OCI-LY1 (cell line): ENCODE data around the gene ACER3.

Source experiments
- H2AFZ ChIP-seq: fragments of 200-600 bp; sonication (generic), shearing (Covaris generic); 2 replicates; pipeline ENCODE4 v1.6.0; 2014; ENCODE audit warnings: antibody characterized with exemption, mild to moderate bottlenecking, low read length
- H3F3A ChIP-seq: fragments of 200-600 bp; sonication (generic), shearing (Covaris generic); 2 replicates; pipeline ENCODE4 v1.6.0; 2014; ENCODE audit warnings: mild to moderate bottlenecking, antibody characterized with exemption, low read length, moderate library complexity; ENCODE audit not compliant: insufficient read depth
- H3K27ac ChIP-seq: fragments of 200-600 bp; sonication (generic); 2 replicates; pipeline ENCODE4 v1.5.1; 2014; ENCODE audit warnings: low read length, mixed run types, mild to moderate bottlenecking, low read depth; ENCODE audit not compliant: poor library complexity, severe bottlenecking
- H3K27me3 ChIP-seq: fragments of 200-600 bp; sonication (generic); 2 replicates; pipeline ENCODE4 v1.6.0; 2014; ENCODE audit warnings: antibody characterized with exemption, mild to moderate bottlenecking, low read length, moderate library complexity; ENCODE audit not compliant: insufficient read depth
- H3K36me3 ChIP-seq: fragments of 200-600 bp; sonication (generic); 2 replicates; pipeline ENCODE4 v1.6.1; 2014; ENCODE audit warnings: mild to moderate bottlenecking, antibody characterized with exemption, low read length, moderate library complexity, mixed read lengths; ENCODE audit not compliant: insufficient read depth
- H3K4me1 ChIP-seq: fragments of 200-600 bp; sonication (generic); 2 replicates; pipeline ENCODE4 v1.5.1; 2014; ENCODE audit warnings: mild to moderate bottlenecking, low read length, moderate library complexity; ENCODE audit not compliant: insufficient read depth, severe bottlenecking
- H3K4me2 ChIP-seq: fragments of 200-600 bp; sonication (generic), shearing (Covaris generic); 2 replicates; pipeline ENCODE4 v1.6.1; 2014; ENCODE audit warnings: low read length
- H3K4me3 ChIP-seq: fragments of 200-600 bp; sonication (generic); 2 replicates; pipeline ENCODE4 v1.5.1; 2014; ENCODE audit warnings: low read length, low read depth, mild to moderate bottlenecking, mixed read lengths; ENCODE audit not compliant: poor library complexity, severe bottlenecking
- H3K79me2 ChIP-seq: fragments of 200-600 bp; shearing (Covaris generic); 2 replicates; pipeline ENCODE4 v1.6.1; 2016; ENCODE audit warnings: mixed run types, low read length, mixed read lengths; ENCODE audit not compliant: insufficient read depth
- H3K9ac ChIP-seq: fragments of 200-600 bp; sonication (generic), shearing (Covaris generic); 2 replicates; pipeline ENCODE4 v1.6.1; 2014; ENCODE audit warnings: mild to moderate bottlenecking, low read length, mixed read lengths
- H3K9me2 ChIP-seq: fragments of 200-600 bp; sonication (generic), shearing (Covaris generic); 2 replicates; pipeline ENCODE4 v1.6.1; 2014; ENCODE audit warnings: low read depth, mild to moderate bottlenecking, low read length, mixed read lengths
- H3K9me3 ChIP-seq: fragments of 200-600 bp; shearing (Covaris generic); 2 replicates; pipeline ENCODE4 v1.6.1; 2014; ENCODE audit warnings: low read length, mixed read lengths
- H4K20me1 ChIP-seq: fragments of 200-600 bp; sonication (generic), shearing (Covaris generic); 2 replicates; pipeline ENCODE4 v1.6.0; 2016; ENCODE audit warnings: mild to moderate bottlenecking, low read length; ENCODE audit not compliant: insufficient read depth
- EZH2 ChIP-seq: fragments of 200-600 bp; sonication (generic), shearing (Covaris generic); IDR thresholded peaks from 2 replicates; pipeline ENCODE4 v1.8.0; 2017; ENCODE audit warnings: borderline replicate concordance, mixed run types, mild to moderate bottlenecking, antibody characterized with exemption, low read length, moderate library complexity, mixed read lengths
- TF ChIP-seq, protein P1 (sequence below): fragments of 200-600 bp; sonication (generic), shearing (Covaris generic); IDR thresholded peaks from 2 replicates; pipeline ENCODE4 v1.5.1; 2017; ENCODE audit warnings: mild to moderate bottlenecking, antibody characterized with exemption, low read length, moderate library complexity, mixed read lengths

The ACER3 gene

DNA sequence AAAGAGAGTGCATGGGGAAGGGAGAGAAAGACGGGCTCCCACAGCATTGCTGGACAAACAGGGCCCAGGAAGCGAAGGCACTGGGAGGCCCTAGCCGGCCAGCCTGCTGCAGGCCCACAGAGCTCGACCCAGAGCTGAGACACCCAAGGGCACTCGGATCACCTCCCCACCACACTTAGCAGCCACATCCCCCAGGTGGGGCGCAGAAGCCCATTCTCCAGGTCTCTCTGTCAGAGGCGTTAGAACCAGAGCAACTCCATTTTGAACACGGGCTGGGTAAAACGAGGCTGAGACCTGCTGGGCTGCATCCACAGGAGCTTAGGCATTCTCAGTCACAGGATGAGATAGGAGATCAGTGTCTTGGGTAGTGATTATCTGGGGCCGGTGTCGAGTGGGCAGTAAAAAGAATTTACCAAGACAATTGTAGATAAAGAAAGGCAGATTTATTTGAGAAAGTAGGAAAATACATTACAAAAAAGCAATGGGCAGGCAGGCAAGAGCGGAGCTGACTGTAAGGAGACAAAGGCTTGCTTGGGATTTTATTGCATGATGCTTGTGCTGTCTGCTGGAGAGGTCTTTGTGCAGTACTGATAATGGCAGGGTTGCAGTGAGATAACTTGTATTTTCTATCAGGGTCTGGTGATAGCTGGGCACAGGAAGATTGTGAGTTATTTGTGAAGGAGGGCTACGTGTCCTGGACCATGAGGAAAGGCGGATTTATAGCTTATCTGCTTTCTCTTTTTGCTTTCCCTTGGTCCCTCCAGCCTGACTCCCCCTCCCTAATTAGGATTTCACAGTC lies 192.7 kb downstream of the ACER3 start:
- no peak overlapping the region for H3K4me2 ChIP-seq

DNA sequence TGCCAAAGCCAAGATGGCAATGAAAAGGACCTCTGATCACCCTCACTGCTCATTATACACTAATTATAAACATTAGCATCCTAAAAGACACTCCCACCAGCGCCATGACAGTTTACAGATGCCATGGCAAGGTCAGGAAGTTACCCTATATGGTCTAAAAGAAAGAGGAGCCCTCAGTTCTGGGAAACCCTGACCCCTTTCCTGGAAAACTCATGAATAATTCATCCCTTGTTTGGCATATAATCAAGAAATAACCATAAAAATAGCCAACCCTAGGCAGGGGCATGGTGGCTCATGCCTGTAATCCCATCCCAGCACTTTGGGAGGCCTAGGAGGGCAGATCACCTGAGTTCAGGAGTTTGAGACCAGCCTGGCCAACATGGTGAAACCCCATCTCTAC lies 193.4 kb downstream of the ACER3 start:
- Histone ChIP-seq H3K9ac (no peak overlapping the region), H3K4me1 (no peaks in the 10 kb centered on the region), H3K4me2 (no peak overlapping the region), H3K27ac (no peak overlapping the region), H3K79me2 (no peaks in the 10 kb centered on the region), H3K27me3 (no peaks in the 10 kb centered on the region), H3K9me2 (no peaks in the 10 kb centered on the region), H3K9me3 (peaks cover 3% of the 10 kb centered on the region; the same call in 1 of the 2 replicates), H3F3A (no peaks in the 10 kb centered on the region), H3K4me3 (no peak overlapping the region), H2AFZ (no peak overlapping the region), H4K20me1 (no peaks in the 10 kb centered on the region), H3K36me3 (no peaks in the 10 kb centered on the region; the same call in 1 of the 2 replicates)
- TF ChIP-seq EZH2, result no peak
- TF ChIP-seq, protein P1, sequence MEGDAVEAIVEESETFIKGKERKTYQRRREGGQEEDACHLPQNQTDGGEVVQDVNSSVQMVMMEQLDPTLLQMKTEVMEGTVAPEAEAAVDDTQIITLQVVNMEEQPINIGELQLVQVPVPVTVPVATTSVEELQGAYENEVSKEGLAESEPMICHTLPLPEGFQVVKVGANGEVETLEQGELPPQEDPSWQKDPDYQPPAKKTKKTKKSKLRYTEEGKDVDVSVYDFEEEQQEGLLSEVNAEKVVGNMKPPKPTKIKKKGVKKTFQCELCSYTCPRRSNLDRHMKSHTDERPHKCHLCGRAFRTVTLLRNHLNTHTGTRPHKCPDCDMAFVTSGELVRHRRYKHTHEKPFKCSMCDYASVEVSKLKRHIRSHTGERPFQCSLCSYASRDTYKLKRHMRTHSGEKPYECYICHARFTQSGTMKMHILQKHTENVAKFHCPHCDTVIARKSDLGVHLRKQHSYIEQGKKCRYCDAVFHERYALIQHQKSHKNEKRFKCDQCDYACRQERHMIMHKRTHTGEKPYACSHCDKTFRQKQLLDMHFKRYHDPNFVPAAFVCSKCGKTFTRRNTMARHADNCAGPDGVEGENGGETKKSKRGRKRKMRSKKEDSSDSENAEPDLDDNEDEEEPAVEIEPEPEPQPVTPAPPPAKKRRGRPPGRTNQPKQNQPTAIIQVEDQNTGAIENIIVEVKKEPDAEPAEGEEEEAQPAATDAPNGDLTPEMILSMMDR, result no peak

More for the DNA sequence above, 192.7 kb downstream of the ACER3 start:
- peaks cover 3% of the 10 kb centered on the region; the same call in 1 of the 2 replicates for H3K9me3 ChIP-seq
- no peaks in the 10 kb centered on the region for H3F3A ChIP-seq
- H3K9ac ChIP-seq, result no peak overlapping the region
- H3K79me2 ChIP-seq, result no peaks in the 10 kb centered on the region
- H4K20me1 ChIP-seq, result no peaks in the 10 kb centered on the region
- no peaks in the 10 kb centered on the region; the same call in 1 of the 2 replicates for H3K36me3 ChIP-seq
- no peaks in the 10 kb centered on the region for H3K27me3 ChIP-seq
- no peak overlapping the region for H3K4me3 ChIP-seq
- TF ChIP-seq, protein P1, result no peak
- TF ChIP-seq EZH2, result no peak
- H2AFZ ChIP-seq, result no peak overlapping the region
- no peak overlapping the region for H3K27ac ChIP-seq
- H3K4me1 ChIP-seq, result no peaks in the 10 kb centered on the region
- no peaks in the 10 kb centered on the region for H3K9me2 ChIP-seq

DNA sequence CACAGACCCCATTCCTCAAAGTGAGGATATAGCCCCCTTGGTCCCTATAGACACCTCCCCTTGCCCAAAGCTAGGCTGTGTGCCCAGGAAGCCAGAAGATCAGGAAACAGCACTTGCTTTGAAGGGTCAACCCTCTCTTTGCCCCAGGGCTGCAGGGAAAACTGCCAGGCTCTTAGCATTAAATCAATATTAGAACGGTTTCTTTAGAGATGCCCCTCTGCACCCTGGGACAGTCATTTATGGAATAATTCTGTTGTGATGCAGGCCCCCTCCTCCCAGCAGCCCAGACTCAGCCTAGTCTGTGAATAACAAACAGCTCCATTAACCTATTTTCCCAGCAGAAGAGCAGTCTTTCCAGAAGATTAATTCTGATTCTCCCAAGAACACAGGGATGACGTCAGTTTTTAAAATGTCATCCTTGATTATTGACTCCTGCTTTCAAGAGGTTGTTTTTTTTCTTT lies 194.4 kb downstream of the ACER3 start:
- no peaks in the 10 kb centered on the region for H3K27me3 ChIP-seq
- no peak overlapping the region for H3K27ac ChIP-seq
- H3K9me2 ChIP-seq, result no peaks in the 10 kb centered on the region
- no peak overlapping the region for H2AFZ ChIP-seq
- H3K9ac ChIP-seq, result no peak overlapping the region
- no peaks in the 10 kb centered on the region; the same call in 1 of the 2 replicates for H3K36me3 ChIP-seq
- H3K9me3 ChIP-seq, result peaks cover 3% of the 10 kb centered on the region; the same call in 1 of the 2 replicates
- no peak overlapping the region for H3K4me3 ChIP-seq
- no peak for TF ChIP-seq EZH2
- TF ChIP-seq, protein P1, result no peak
- no peak overlapping the region for H3K4me2 ChIP-seq
- H3K79me2 ChIP-seq, result no peaks in the 10 kb centered on the region
- no peaks in the 10 kb centered on the region for H3F3A ChIP-seq
- H3K4me1 ChIP-seq, result no peaks in the 10 kb centered on the region
- no peaks in the 10 kb centered on the region for H4K20me1 ChIP-seq
